K562 (cell line): ENCODE measurements around the gene TMEM60.

Experiments used
- RAD21 ChIP-seq, 2 experiments: fragments of 250-450 bp in 1 of 2; fragments of 450-650 bp in 1 of 2; sonication (Bioruptor Pico) in 1 of 2; formaldehyde crosslinking in 1 of 2; IDR thresholded peaks in 1 of 2; conservative IDR thresholded peaks in 1 of 2; 2 replicates each; pipeline versions ENCODE4 v1.4.0 to v1.8.0; 2020 to 2022; ENCODE audit warnings: mild to moderate bottlenecking in 2 of 2, moderate library complexity in 1 of 2
- ZNF24 ChIP-seq: fragments of 450-650 bp; IDR thresholded peaks from 2 replicates; pipeline ENCODE4 v1.6.1; 2016

GRCh38 chr7:77760809-77761453 is 37.3 kb downstream of the TMEM60 start:
- TF ChIP-seq RAD21 (CRISPR knock-in tag; conservative IDR thresholded peaks at IDR 0.05 in 1 of 2, IDR thresholded peaks at IDR 0.05 in 1 of 2): no peak
- no peak for TF ChIP-seq ZNF24
